WI38 (cell line): ENCODE measurements around the gene PDE4B.

Experiments used
- H3K4me3 ChIP-seq: 2 replicates; pipeline ENCODE4 v1.5.1; 2011; ENCODE audit warnings: low read depth, mild to moderate bottlenecking, control low read depth, low read length
- CTCF ChIP-seq: IDR thresholded peaks from 2 replicates; pipeline ENCODE4 v1.5.1; 2012; ENCODE audit warnings: low read depth, mild to moderate bottlenecking, control low read depth, low read length

The PDE4B gene

GRCh38 chr1:65897485-65897884 lies 104.8 kb downstream of the PDE4B start:
- H3K4me3 ChIP-seq, result no peak overlapping the region
- TF ChIP-seq CTCF, result no peak

- no peak overlapping the region for H3K4me3 ChIP-seq
- TF ChIP-seq CTCF, result no peak
Observed at GRCh38 chr1:65904681-65905083, 112.0 kb downstream of the PDE4B start.

- H3K4me3 ChIP-seq, result no peak overlapping the region
- TF ChIP-seq CTCF, result no peak
Observed at GRCh38 chr1:65910432-65910831, 117.7 kb downstream of the PDE4B start.

DNA sequence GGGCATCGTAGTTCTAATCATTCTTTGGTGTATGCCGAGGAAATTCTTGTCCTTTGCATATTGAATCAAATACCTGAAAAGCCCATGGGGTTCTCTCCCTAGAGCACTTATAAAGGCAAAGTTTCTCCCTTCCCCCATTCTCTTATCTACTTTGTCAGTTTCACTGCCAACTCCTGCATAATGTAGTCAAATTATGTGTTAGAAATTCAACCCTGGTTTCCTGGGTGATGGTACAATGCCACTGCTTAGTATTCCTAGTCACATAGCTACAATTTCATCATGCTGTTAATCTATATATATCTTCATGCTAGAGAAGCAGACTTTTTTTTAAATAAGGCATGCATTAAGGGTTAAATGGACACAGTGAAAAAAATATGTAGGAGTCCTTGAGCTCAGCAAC lies 119.0 kb downstream of the PDE4B start:
- no peak overlapping the region for H3K4me3 ChIP-seq
- no peak for TF ChIP-seq CTCF

DNA sequence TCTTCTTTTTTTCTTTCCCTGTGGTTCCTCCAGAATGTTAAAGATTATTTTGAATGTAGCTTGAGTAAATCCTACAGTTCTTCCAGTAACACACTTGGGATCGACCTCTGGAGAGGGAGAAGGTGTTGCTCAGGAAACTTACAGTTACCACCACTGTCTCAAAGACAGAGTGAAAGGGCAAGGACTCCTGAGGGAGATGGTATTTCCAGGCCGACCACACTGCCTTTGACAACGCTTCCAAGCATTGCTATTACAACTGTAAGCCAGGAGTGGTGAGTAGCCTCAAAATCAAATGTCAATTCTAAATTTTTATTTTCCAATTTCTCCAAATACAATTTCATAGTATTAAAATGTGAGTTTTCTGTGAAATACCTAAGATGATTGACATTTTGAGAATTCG lies 125.9 kb downstream of the PDE4B start:
- no peak for TF ChIP-seq CTCF
- no peak overlapping the region for H3K4me3 ChIP-seq

GRCh38 chr1:65921446-65921845 lies 128.8 kb downstream of the PDE4B start:
- no peak overlapping the region for H3K4me3 ChIP-seq
- no peak for TF ChIP-seq CTCF

DNA sequence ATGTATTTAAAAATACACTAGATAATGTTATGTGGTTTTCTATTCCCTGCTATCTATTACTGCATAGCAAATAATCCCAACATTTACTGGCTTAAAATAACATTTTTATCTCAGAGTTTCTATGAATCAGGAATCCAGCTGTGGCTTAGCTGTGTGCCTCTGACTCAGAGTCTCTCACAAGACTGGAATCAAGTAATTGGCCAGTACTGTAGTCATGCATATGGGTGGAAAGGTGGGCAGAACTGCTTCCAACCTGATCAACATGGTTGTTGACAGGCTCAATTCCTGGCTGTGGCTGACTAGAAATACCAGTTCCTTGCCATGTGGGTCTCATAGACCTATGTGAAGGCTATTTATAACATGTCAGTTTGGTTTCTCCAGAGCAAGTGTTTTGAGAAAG lies 131.8 kb downstream of the PDE4B start:
- no peak for TF ChIP-seq CTCF
- H3K4me3 ChIP-seq, result no peak overlapping the region
